SK-N-SH (cell line): ENCODE results near the gene TANC1.

Source experiments
- EP300 ChIP-seq, 2 experiments: IDR thresholded peaks; 2 replicates each; pipeline versions ENCODE4 v1.4.0 to v1.6.1; 2012; ENCODE audit warnings: borderline replicate concordance in 1 of 2, low read depth in 1 of 2, low read length in 1 of 2
- RXRA ChIP-seq: IDR thresholded peaks from 2 replicates; pipeline ENCODE4 v1.4.0; 2012; ENCODE audit warnings: low read depth, mild to moderate bottlenecking, borderline replicate concordance
- TAF1 ChIP-seq: IDR thresholded peaks from 2 replicates; pipeline ENCODE4 v1.6.1; 2012; ENCODE audit warnings: low read depth, mild to moderate bottlenecking, low read length, moderate library complexity, borderline replicate concordance
- TCF12 ChIP-seq: IDR thresholded peaks from 2 replicates; pipeline ENCODE4 v1.4.0; 2012
- YY1 ChIP-seq: IDR thresholded peaks from 2 replicates; pipeline ENCODE4 v1.4.0; 2012; ENCODE audit warnings: low read depth, mild to moderate bottlenecking
- TF ChIP-seq, protein P1 (sequence below): fragments of 150-350 bp; IDR thresholded peaks from 2 replicates; pipeline ENCODE4 v1.6.1; 2017; ENCODE audit warnings: antibody characterized with exemption, low read length, low read depth, borderline replicate concordance
- TF ChIP-seq, protein P2 (sequence below): IDR thresholded peaks from 2 replicates; pipeline ENCODE4 v1.4.0; 2012; ENCODE audit warnings: low read depth, borderline replicate concordance
- TF ChIP-seq, protein P3 (sequence below): IDR thresholded peaks from 2 replicates; pipeline ENCODE4 v1.4.0; 2012; ENCODE audit warnings: low read depth, borderline replicate concordance
- TF ChIP-seq, protein P4 (sequence below): fragments of 200-600 bp; sonication (generic); IDR thresholded peaks from 2 replicates; pipeline ENCODE4 v1.6.1; 2017; ENCODE audit warnings: antibody characterized with exemption, mild to moderate bottlenecking, moderate library complexity
- TF ChIP-seq, protein P5 (sequence below): IDR thresholded peaks from 2 replicates; pipeline ENCODE4 v1.4.0; 2012; ENCODE audit warnings: low read depth

DNA sequence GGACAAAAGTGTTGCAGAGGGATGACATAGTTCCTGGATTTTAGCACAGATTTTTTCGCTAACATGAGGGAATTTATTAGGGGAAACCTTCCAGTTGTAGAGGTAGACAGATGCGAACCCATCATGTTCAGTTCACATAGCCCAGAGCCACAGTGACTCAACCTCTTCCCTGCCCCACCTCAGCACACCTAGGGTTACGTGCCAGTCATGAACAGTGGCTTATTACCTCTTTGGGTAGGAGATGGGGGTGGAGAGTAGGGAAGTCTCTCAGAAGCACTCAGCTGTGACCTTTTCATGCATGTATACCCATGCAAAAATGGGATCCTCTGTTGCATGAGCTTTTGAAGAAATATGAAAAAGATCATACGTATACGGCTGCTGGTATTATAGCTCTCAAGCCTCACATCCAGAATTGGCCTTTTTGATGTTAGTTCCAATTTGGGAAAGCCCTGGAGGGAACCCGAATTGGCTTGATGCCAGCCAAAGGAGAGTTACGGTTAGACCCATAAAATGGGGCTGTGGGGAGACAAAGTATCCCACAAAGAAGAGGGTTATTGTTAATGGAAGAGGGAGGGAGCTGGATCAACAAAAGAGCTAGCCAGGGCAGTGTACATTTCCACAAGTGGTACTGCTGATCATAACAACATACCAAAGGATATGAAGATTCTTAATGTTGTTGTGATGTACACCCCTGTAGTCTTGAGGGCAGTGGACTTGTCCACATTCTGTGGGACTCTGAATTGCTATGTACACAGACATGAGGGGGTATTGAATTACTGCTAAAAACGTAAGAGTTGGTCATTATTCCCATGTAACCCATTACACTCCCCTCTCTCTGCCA, 4.9 kb downstream of the TANC1 start:
- TF ChIP-seq, protein P1, sequence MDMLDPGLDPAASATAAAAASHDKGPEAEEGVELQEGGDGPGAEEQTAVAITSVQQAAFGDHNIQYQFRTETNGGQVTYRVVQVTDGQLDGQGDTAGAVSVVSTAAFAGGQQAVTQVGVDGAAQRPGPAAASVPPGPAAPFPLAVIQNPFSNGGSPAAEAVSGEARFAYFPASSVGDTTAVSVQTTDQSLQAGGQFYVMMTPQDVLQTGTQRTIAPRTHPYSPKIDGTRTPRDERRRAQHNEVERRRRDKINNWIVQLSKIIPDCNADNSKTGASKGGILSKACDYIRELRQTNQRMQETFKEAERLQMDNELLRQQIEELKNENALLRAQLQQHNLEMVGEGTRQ = no peak
- TF ChIP-seq, protein P2, sequence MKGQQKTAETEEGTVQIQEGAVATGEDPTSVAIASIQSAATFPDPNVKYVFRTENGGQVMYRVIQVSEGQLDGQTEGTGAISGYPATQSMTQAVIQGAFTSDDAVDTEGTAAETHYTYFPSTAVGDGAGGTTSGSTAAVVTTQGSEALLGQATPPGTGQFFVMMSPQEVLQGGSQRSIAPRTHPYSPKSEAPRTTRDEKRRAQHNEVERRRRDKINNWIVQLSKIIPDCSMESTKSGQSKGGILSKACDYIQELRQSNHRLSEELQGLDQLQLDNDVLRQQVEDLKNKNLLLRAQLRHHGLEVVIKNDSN = no peak
- TF ChIP-seq, protein P3, sequence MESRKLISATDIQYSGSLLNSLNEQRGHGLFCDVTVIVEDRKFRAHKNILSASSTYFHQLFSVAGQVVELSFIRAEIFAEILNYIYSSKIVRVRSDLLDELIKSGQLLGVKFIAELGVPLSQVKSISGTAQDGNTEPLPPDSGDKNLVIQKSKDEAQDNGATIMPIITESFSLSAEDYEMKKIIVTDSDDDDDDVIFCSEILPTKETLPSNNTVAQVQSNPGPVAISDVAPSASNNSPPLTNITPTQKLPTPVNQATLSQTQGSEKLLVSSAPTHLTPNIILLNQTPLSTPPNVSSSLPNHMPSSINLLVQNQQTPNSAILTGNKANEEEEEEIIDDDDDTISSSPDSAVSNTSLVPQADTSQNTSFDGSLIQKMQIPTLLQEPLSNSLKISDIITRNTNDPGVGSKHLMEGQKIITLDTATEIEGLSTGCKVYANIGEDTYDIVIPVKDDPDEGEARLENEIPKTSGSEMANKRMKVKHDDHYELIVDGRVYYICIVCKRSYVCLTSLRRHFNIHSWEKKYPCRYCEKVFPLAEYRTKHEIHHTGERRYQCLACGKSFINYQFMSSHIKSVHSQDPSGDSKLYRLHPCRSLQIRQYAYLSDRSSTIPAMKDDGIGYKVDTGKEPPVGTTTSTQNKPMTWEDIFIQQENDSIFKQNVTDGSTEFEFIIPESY = no peak
- TF ChIP-seq, protein P4, sequence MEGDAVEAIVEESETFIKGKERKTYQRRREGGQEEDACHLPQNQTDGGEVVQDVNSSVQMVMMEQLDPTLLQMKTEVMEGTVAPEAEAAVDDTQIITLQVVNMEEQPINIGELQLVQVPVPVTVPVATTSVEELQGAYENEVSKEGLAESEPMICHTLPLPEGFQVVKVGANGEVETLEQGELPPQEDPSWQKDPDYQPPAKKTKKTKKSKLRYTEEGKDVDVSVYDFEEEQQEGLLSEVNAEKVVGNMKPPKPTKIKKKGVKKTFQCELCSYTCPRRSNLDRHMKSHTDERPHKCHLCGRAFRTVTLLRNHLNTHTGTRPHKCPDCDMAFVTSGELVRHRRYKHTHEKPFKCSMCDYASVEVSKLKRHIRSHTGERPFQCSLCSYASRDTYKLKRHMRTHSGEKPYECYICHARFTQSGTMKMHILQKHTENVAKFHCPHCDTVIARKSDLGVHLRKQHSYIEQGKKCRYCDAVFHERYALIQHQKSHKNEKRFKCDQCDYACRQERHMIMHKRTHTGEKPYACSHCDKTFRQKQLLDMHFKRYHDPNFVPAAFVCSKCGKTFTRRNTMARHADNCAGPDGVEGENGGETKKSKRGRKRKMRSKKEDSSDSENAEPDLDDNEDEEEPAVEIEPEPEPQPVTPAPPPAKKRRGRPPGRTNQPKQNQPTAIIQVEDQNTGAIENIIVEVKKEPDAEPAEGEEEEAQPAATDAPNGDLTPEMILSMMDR = no peak
- TF ChIP-seq TCF12 = no peak
- TF ChIP-seq EP300 (IDR thresholded peaks at IDR 0.05; ENCODE audit: borderline replicate concordance in 1 of 2, low read depth in 1 of 2, low read length in 1 of 2) = no peak
- TF ChIP-seq, protein P5, sequence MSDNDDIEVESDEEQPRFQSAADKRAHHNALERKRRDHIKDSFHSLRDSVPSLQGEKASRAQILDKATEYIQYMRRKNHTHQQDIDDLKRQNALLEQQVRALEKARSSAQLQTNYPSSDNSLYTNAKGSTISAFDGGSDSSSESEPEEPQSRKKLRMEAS = no peak
- TF ChIP-seq YY1 = no peak
- no peak for TF ChIP-seq RXRA
- TF ChIP-seq TAF1 = no peak
